Smooth muscle cell (in vitro differentiated cells): ENCODE measurements around the gene OR13C9. TPM values are rescaled to one million over a fixed set of nuclear protein-coding genes. Genes with fewer than 3 reads are reported as not detected.

Experiments
- DNase-seq: peaks from one replicate; lab custom pipeline; 2025; ENCODE audit not compliant: unreplicated experiment; lab: John Stamatoyannopoulos, UW
- H2AFZ ChIP-seq: fragments of 200-600 bp; sonication (generic); 2 replicates; pipeline ENCODE4 v1.6.0; 2016; ENCODE audit warnings: antibody characterized with exemption, low read depth, mild to moderate bottlenecking
- H3F3A ChIP-seq: fragments of 200-600 bp; sonication (generic); 2 replicates; pipeline ENCODE4 v1.6.0; 2017; ENCODE audit warnings: antibody characterized with exemption, low read depth
- H3K27ac ChIP-seq: fragments of 200-600 bp; sonication (generic); 2 replicates; pipeline ENCODE4 v1.5.1; 2016; ENCODE audit warnings: low read depth, mild to moderate bottlenecking
- H3K27me3 ChIP-seq: fragments of 200-600 bp; sonication (generic); 2 replicates; pipeline ENCODE4 v1.6.1; 2016; ENCODE audit warnings: low read depth, mild to moderate bottlenecking
- H3K36me3 ChIP-seq: fragments of 200-600 bp; sonication (generic); 2 replicates; pipeline ENCODE4 v1.5.1; 2016; ENCODE audit warnings: low read depth
- H3K4me1 ChIP-seq: fragments of 200-600 bp; sonication (generic); 2 replicates; pipeline ENCODE4 v1.5.1; 2016; ENCODE audit warnings: low read depth
- H3K4me2 ChIP-seq: fragments of 200-600 bp; sonication (generic); 2 replicates; pipeline ENCODE4 v1.6.0; 2016; ENCODE audit warnings: mild to moderate bottlenecking
- H3K4me3 ChIP-seq: fragments of 200-600 bp; sonication (generic); 2 replicates; pipeline ENCODE4 v1.5.1; 2016; ENCODE audit warnings: mild to moderate bottlenecking
- H3K79me2 ChIP-seq: fragments of 200-600 bp; sonication (generic); 2 replicates; pipeline ENCODE4 v1.6.0; 2016; ENCODE audit warnings: low read depth, mild to moderate bottlenecking
- H3K9ac ChIP-seq: fragments of 200-600 bp; sonication (generic); 2 replicates; pipeline ENCODE4 v1.6.0; 2016; ENCODE audit warnings: low read depth
- H3K9me3 ChIP-seq: fragments of 200-600 bp; sonication (generic); replicated peaks from 2 replicates; pipeline ENCODE4 v1.5.1; 2016; ENCODE audit warnings: low read depth
- H4K20me1 ChIP-seq: fragments of 200-600 bp; sonication (generic); 2 replicates; pipeline ENCODE4 v1.6.0; 2016; ENCODE audit warnings: low read depth
- WGBS: methylation state at CpG from one replicate; pipeline ENCODE4 v1.1.7; 2016; ENCODE audit warnings: low lambda C conversion rate; 5-methylcytosine and 5-hydroxymethylcytosine counted together
- polyA plus RNA-seq: library from polyadenylated mRNA; unstranded; fragments of >200 nt; fragmentation: Nextera tagmentation; extraction: Ambion mirVana; gene quantifications from 2 replicates; pipeline ENCODE4 v1.2.1, GENCODE V29; 2016
- total RNA-seq: library from RNA; depleted of rRNA; stranded (reverse); fragments of >200 nt; gene quantifications from 2 replicates; pipeline ENCODE4 v1.2.3, GENCODE V29; 2014
- TF ChIP-seq, protein P1 (sequence below): fragments of 200-600 bp; sonication (generic); IDR thresholded peaks from 2 replicates; pipeline ENCODE4 v1.5.1; 2017; ENCODE audit warnings: borderline replicate concordance, mild to moderate bottlenecking, antibody characterized with exemption; ENCODE audit not compliant: insufficient read depth, poor library complexity, severe bottlenecking

Gene OR13C9, protein sequence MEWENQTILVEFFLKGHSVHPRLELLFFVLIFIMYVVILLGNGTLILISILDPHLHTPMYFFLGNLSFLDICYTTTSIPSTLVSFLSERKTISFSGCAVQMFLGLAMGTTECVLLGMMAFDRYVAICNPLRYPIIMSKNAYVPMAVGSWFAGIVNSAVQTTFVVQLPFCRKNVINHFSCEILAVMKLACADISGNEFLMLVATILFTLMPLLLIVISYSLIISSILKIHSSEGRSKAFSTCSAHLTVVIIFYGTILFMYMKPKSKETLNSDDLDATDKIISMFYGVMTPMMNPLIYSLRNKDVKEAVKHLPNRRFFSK
- total RNA-seq (not detected in 2 replicates), polyA plus RNA-seq (not detected in 2 replicates)

DNA sequence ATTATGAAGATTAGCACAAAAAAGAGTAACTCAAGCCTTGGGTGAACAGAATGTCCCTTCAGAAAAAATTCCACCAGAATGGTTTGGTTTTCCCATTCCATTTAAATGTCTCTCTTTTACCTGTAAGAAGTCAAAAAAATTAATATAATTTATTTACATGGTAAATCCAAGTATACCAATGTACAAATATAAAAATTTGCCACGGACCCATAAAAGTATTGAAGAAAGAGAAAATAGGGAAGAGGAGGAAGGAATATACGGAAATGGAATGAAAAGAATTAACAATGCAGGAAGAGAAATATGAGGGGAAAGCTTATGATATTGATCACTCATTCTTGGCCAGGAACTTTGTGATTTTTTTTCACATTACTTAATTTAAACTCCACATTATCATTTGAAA is at the start of gene OR13C9:
OR13C9 (minus strand) TSS at position 101 of the 400 bp plus-strand sequence; CDS start at position 101, 0 bp downstream.
- Histone ChIP-seq H4K20me1 (no peaks in the 10 kb centered on the region), H3K9ac (no peak within 1 kb of the TSS), H3K79me2 (no peaks in the 10 kb centered on the region), H3F3A (no peaks in the 10 kb centered on the region), H2AFZ (no peak within 1 kb of the TSS), H3K4me1 (no peaks in the 10 kb centered on the region), H3K4me3 (no peak within 1 kb of the TSS), H3K27ac (no peak within 1 kb of the TSS), H3K9me3 (no peaks in the 10 kb centered on the region), H3K36me3 (no peaks in the 10 kb centered on the region), H3K27me3 (no peaks in the 10 kb centered on the region), H3K4me2 (no peak within 1 kb of the TSS)
- WGBS = 74% methylated on average over 2 of the region's 2 CpGs
- no peak for DNase-seq
- TF ChIP-seq, protein P1, sequence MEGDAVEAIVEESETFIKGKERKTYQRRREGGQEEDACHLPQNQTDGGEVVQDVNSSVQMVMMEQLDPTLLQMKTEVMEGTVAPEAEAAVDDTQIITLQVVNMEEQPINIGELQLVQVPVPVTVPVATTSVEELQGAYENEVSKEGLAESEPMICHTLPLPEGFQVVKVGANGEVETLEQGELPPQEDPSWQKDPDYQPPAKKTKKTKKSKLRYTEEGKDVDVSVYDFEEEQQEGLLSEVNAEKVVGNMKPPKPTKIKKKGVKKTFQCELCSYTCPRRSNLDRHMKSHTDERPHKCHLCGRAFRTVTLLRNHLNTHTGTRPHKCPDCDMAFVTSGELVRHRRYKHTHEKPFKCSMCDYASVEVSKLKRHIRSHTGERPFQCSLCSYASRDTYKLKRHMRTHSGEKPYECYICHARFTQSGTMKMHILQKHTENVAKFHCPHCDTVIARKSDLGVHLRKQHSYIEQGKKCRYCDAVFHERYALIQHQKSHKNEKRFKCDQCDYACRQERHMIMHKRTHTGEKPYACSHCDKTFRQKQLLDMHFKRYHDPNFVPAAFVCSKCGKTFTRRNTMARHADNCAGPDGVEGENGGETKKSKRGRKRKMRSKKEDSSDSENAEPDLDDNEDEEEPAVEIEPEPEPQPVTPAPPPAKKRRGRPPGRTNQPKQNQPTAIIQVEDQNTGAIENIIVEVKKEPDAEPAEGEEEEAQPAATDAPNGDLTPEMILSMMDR = no peak

DNA sequence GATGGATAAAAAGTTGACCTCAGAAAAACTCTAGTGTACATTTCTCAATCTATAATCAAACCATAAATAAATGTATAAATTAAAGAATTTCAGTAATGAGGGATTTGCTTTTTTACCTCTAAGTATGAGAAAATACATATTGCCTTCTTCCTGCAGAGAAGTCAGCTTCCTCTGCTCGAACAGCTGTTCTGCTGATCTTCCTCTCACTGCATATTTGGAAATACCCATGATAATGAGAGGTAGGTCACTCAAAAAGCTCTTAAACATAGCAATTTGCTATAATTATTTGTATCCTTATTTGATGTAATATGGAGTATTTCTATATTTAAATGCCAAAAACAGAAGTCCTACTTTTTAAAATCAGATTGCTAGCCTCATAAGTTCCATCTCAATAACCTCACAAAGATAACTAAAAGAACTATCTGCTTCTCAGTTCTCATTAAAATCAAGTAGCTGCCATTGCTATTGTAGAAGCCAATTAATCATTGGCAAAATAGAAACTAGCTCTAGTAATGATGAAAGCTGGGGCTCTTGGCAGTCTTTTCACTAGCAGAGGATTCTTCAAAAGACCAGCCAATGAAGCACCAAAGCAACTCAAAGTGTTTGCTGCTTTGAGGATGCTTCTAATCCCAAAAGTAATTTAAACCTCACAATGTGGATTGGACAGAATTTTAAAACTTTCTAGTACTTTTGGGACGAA is 40.6 kb upstream of the OR13C9 start:
- Histone ChIP-seq H2AFZ (no peak overlapping the region), H3K9me3 (no peaks in the 10 kb centered on the region), H3K4me1 (no peaks in the 10 kb centered on the region), H3K4me3 (no peak overlapping the region), H3K9ac (no peak overlapping the region), H3K27ac (no peak overlapping the region), H3F3A (no peaks in the 10 kb centered on the region), H3K79me2 (no peaks in the 10 kb centered on the region), H3K36me3 (no peaks in the 10 kb centered on the region), H3K27me3 (no peaks in the 10 kb centered on the region), H4K20me1 (no peaks in the 10 kb centered on the region), H3K4me2 (no peak overlapping the region)
- WGBS = 68% methylated on average over 2 of the region's 2 CpGs
- TF ChIP-seq, protein P1 = no peak
- DNase-seq = no peak

- no peak overlapping the region for H3K27ac ChIP-seq
- H3F3A ChIP-seq = no peaks in the 10 kb centered on the region
- no peak for DNase-seq
- H3K4me1 ChIP-seq = no peaks in the 10 kb centered on the region
- no peaks in the 10 kb centered on the region for H3K79me2 ChIP-seq
- no peak overlapping the region for H3K4me3 ChIP-seq
- H2AFZ ChIP-seq = no peak overlapping the region
- no peak overlapping the region for H3K4me2 ChIP-seq
- H3K9me3 ChIP-seq = no peaks in the 10 kb centered on the region
- TF ChIP-seq, protein P1 = no peak
- no peak overlapping the region for H3K9ac ChIP-seq
- no peaks in the 10 kb centered on the region for H3K27me3 ChIP-seq
- no peaks in the 10 kb centered on the region for H3K36me3 ChIP-seq
- H4K20me1 ChIP-seq = no peaks in the 10 kb centered on the region
Measured at GRCh38 chr9:104635456-104635855, 17.5 kb upstream of the OR13C9 start.
